Measurements from ENCODE around the gene CCDC78.

Gene CCDC78

DNA sequence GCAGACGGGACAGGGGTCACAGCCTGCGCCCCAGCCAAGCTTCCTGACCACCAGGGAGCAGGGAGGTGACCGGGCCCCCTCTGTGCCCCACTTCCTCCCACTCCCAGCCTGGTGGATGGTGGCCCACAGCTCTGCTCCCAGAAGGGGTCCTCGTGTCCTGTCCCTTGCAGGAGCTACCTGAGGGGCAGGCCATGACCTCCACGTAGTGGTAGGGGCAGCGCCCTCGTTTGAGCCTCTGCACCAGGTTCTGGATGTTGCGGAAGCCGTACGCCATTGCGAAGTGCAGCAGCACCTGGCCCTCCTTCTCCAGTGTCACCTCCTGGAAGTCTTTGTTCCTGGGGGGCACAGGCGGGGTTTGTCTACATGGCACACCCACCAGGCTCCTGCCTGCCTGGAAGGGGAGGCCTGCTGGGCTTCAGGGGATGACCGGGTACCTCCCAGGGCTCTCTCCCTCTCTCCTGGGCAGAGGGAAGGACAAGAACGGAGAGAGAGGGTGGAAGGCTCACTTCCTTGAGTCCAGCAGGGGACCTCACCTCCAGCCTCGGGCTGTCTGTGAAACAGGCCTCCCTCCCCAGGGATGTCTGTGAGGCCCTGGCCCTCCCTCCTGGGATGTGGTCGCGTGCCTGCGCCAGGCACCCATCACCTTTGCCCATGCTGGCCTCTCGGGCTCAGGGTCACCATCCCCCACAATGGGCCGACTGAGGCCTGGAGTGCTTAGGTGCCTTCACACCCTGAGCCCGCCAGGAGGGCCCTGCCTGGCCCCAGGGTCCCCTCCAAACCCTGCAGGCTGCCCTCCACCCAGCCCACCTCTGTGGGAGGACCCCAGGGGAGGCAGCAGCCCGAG, 4.6 kb upstream of the CCDC78 start:
- TF ChIP-seq TAF1 (IDR thresholded peaks at IDR 0.05; ENCODE audit: borderline replicate concordance, insufficient read depth, low read length): no peak
- TF ChIP-seq POLR2AphosphoS5 (IDR thresholded peaks at IDR 0.05; ENCODE audit: low read depth, low read length): no peak
- TF ChIP-seq SIN3A (IDR thresholded peaks at IDR 0.05; ENCODE audit: borderline replicate concordance, insufficient read depth, low read length): no peak
- TF ChIP-seq, protein P1, sequence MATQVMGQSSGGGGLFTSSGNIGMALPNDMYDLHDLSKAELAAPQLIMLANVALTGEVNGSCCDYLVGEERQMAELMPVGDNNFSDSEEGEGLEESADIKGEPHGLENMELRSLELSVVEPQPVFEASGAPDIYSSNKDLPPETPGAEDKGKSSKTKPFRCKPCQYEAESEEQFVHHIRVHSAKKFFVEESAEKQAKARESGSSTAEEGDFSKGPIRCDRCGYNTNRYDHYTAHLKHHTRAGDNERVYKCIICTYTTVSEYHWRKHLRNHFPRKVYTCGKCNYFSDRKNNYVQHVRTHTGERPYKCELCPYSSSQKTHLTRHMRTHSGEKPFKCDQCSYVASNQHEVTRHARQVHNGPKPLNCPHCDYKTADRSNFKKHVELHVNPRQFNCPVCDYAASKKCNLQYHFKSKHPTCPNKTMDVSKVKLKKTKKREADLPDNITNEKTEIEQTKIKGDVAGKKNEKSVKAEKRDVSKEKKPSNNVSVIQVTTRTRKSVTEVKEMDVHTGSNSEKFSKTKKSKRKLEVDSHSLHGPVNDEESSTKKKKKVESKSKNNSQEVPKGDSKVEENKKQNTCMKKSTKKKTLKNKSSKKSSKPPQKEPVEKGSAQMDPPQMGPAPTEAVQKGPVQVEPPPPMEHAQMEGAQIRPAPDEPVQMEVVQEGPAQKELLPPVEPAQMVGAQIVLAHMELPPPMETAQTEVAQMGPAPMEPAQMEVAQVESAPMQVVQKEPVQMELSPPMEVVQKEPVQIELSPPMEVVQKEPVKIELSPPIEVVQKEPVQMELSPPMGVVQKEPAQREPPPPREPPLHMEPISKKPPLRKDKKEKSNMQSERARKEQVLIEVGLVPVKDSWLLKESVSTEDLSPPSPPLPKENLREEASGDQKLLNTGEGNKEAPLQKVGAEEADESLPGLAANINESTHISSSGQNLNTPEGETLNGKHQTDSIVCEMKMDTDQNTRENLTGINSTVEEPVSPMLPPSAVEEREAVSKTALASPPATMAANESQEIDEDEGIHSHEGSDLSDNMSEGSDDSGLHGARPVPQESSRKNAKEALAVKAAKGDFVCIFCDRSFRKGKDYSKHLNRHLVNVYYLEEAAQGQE (IDR thresholded peaks at IDR 0.05; ENCODE audit: insufficient read depth in 1 of 2, low read depth in 2 of 2, low read length in 2 of 2): no peak
- TF ChIP-seq FOXP2 (optimal IDR thresholded peaks at IDR 0.05; ENCODE audit: borderline replicate concordance, extremely low read depth, extremely low read length, insufficient read depth): no peak

DNA sequence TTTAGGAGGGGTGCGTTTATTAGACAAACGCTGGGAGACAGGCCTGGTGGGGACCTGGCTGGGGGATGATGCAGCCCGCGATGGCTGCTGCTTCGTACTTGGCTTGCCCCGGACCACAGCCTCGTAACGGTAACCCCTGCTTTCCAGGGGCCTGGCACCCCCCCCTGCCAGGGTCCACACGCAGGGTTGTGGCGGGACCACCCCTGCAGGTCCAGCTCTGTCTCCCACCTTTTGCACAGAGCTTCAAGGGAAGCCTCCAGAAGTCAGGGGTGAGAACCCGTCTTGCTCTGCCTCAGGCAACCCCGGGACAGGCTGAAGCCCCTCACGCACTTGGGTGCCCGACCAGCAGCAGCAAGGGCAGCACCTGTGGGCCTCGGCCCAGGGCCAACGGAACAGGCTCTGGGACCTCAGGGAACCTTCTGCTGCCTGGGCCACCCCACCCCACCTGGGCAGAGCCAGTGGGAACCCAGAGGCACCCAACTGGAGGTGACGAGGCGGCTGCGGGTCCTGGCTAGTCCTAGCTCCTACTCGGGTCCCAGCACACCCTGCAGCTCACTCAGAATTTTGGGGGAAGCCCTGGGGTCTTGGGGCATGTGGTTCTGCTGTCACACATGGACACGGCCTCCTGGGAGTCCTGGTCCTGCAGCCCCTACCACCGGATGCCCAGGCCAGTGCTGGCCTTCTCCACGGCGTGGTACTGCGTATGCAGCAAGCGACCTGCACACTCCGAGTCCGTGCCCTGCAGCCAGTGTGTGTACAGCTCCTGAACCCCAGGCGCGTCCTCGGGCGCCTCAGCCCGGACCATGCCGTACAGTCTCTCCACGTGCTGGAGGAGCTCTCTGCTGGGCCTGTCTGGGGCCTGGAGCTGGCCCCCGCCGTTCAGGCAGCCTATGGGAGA, 3.8 kb upstream of the CCDC78 start:
- TF ChIP-seq, protein P1 (IDR thresholded peaks at IDR 0.05; ENCODE audit: insufficient read depth in 1 of 2, low read depth in 2 of 2, low read length in 2 of 2): no peak
- TF ChIP-seq TAF1 (IDR thresholded peaks at IDR 0.05; ENCODE audit: borderline replicate concordance, insufficient read depth, low read length): no peak
- TF ChIP-seq SIN3A (IDR thresholded peaks at IDR 0.05; ENCODE audit: borderline replicate concordance, insufficient read depth, low read length): no peak
- TF ChIP-seq POLR2AphosphoS5 (IDR thresholded peaks at IDR 0.05; ENCODE audit: low read depth, low read length): no peak
- no peak for TF ChIP-seq FOXP2 (optimal IDR thresholded peaks at IDR 0.05; ENCODE audit: borderline replicate concordance, extremely low read depth, extremely low read length, insufficient read depth)

DNA sequence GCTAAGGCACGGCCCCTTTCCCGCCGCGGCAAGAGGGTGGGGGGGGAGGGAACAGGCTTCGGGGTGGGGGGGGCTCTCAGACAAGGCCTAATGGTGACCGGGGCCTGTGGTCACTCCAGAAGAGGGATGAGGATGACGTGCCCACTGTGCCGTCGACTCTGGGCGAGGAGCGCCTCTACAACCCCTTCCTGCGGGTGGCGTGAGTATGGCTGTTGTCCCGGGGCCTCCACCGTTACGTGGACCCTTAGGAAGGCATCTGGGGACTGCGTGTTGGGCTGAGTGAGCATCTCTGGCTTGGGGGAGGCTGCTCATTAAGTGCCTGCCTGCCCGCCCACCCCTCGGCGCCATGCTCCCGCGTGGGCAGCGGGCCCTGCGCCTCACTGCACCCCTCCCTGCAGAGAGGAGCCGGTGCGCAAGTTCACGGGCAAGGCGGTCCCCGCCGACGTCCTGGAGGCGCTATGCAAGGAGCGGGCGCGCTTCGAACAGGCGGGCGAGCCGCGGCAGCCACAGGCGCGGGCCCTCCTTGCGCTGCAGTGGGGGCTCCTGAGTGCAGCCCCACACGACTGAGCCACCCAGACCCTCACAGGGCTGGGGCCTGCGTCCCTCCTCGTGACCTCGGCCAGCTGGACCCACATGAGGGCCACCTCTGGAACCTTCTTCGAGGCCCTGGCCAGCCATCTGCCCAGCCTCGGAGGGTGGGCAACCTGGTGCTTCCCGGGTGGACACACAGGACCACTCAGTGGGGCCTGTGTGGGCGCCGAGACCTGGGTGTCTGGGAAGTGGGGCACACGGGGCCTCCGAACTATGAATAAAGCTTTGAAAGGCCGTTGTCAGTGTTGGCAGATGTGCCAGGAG, 2.9 kb upstream of the CCDC78 start:
- no peak for TF ChIP-seq SIN3A (IDR thresholded peaks at IDR 0.05; ENCODE audit: borderline replicate concordance, insufficient read depth, low read length)
- no peak for TF ChIP-seq POLR2AphosphoS5 (IDR thresholded peaks at IDR 0.05; ENCODE audit: low read depth, low read length)
- TF ChIP-seq, protein P1 (IDR thresholded peaks at IDR 0.05; ENCODE audit: insufficient read depth in 1 of 2, low read depth in 2 of 2, low read length in 2 of 2): no peak
- TF ChIP-seq TAF1 (IDR thresholded peaks at IDR 0.05; ENCODE audit: borderline replicate concordance, insufficient read depth, low read length): no peak
- no peak for TF ChIP-seq FOXP2 (optimal IDR thresholded peaks at IDR 0.05; ENCODE audit: borderline replicate concordance, extremely low read depth, extremely low read length, insufficient read depth)

GRCh38 chr16:728131-728889, 2.1 kb upstream of the CCDC78 start:
- TF ChIP-seq POLR2AphosphoS5 (IDR thresholded peaks at IDR 0.05; ENCODE audit: low read depth, low read length) (0 out of 2 replicates have a peak, but pooled peaks have one; percentile 15), SIN3A (IDR thresholded peaks at IDR 0.05; ENCODE audit: borderline replicate concordance, insufficient read depth, low read length) (no peak), TAF1 (IDR thresholded peaks at IDR 0.05; ENCODE audit: borderline replicate concordance, insufficient read depth, low read length) (no peak), FOXP2 (optimal IDR thresholded peaks at IDR 0.05; ENCODE audit: borderline replicate concordance, extremely low read depth, extremely low read length, insufficient read depth) (no peak)
- TF ChIP-seq, protein P1 (IDR thresholded peaks at IDR 0.05; ENCODE audit: insufficient read depth in 1 of 2, low read depth in 2 of 2, low read length in 2 of 2): no peak
